ENCODE data around the gene EGR2. TPM values are rescaled to one million over a fixed set of nuclear protein-coding genes. Genes with fewer than 3 reads are reported as not detected.

The EGR2 gene
- total and polyA plus RNA-seq, 10 of the 15 experiments (the other 5 are each of a cell fraction or from before 2014, with no cell fraction given): 8.3 to 56.5 (median 16.2) TPM

GRCh38 chr10:62779487-62780248 lies 36.5 kb downstream of the EGR2 start (continued):
- TF ChIP-seq ATF7 (IDR thresholded peaks at IDR 0.05; ENCODE audit: low read depth) (peak; percentile 63), STAT3 (IDR thresholded peaks at IDR 0.05; ENCODE audit: low read depth, low read length) (0 out of 2 replicates have a peak, but pooled peaks have one; percentile 58), TBL1XR1 (IDR thresholded peaks at IDR 0.05; ENCODE audit: low read depth, low read length) (peak; percentile 92), CREM (IDR thresholded peaks at IDR 0.05; ENCODE audit: low read depth) (peak; percentile 67), TCF7 (IDR thresholded peaks at IDR 0.05; ENCODE audit: borderline replicate concordance) (0 out of 2 replicates have a peak, but pooled peaks have one; percentile 52), SMAD1 (IDR thresholded peaks at IDR 0.05; ENCODE audit: low read depth, partially characterized antibody) (peak; percentile 96), CUX1 (IDR thresholded peaks at IDR 0.05; ENCODE audit: insufficient replicate concordance, low read depth, low read length) (peak; percentile 51), TCF12 (IDR thresholded peaks at IDR 0.05; ENCODE audit: low read depth, low read length) (no peak), MEF2A (IDR thresholded peaks at IDR 0.05; ENCODE audit: insufficient read depth, low read depth, low read length) (peak; percentile 94), CBX5 (IDR thresholded peaks at IDR 0.05; ENCODE audit: low read depth) (0 out of 2 replicates have a peak, but pooled peaks have one; percentile 74), HDGF (IDR thresholded peaks at IDR 0.05) (peak; percentile 74; the same call in 1 of the 2 replicates), SREBF1 (IDR thresholded peaks at IDR 0.05; ENCODE audit: low read length) (0 out of 2 replicates have a peak, but pooled peaks have one; percentile 33), CREB1 (IDR thresholded peaks at IDR 0.05; ENCODE audit: low read depth) (peak; percentile 12; the same call in 1 of the 2 replicates), MTA3 (IDR thresholded peaks at IDR 0.05; ENCODE audit: borderline replicate concordance, low read length) (peak; percentile 45; the same call in 1 of the 2 replicates), MLLT1 (IDR thresholded peaks at IDR 0.05) (peak; percentile 73; the same call in 1 of the 2 replicates), NBN (IDR thresholded peaks at IDR 0.05) (peak; percentile 60), RELB (IDR thresholded peaks at IDR 0.05; ENCODE audit: low read depth) (peak; percentile 94), MEF2B (IDR thresholded peaks at IDR 0.05; ENCODE audit: partially characterized antibody, poor library complexity, severe bottlenecking) (peak; percentile 91), IKZF2 (IDR thresholded peaks at IDR 0.05) (peak; percentile 89 to 91), MTA2 (IDR thresholded peaks at IDR 0.05; ENCODE audit: low read depth) (peak; percentile 94), CBFB (IDR thresholded peaks at IDR 0.05; ENCODE audit: low read depth) (0 out of 2 replicates have a peak, but pooled peaks have one; percentile 23), ZNF384 (IDR thresholded peaks at IDR 0.05; ENCODE audit: borderline replicate concordance, low read depth, low read length) (no peak), MXI1 (IDR thresholded peaks at IDR 0.05; ENCODE audit: low read depth, low read length) (no peak), YBX1 (IDR thresholded peaks at IDR 0.05) (peak; percentile 65; the same call in 1 of the 2 replicates)

Measured in GM12878 (cell line).